DMS79 treated with DMSO at 0.1 percent for 48 hours (cell line): ENCODE data around the gene TMEM131L.
"Not testable (repeated sequence)": the region's sequence is repeated elsewhere in the genome, so short reads cannot be mapped to it uniquely, and the experiment has no call there.

ENCODE experiments used
- DNase-seq: peaks from one replicate; lab custom pipeline; 2025; lab: John Stamatoyannopoulos, UW

The TMEM131L gene

GRCh38 chr4:153507310-153508073, 41.3 kb downstream of the TMEM131L start:
- DNase-seq = no peak

GRCh38 chr4:153509212-153509611, 43.1 kb downstream of the TMEM131L start:
- DNase-seq = not testable (repeated sequence)

- DNase-seq = no peak
These were observed 43.6 kb downstream of the TMEM131L start for GRCh38 chr4:153509724-153510123.

GRCh38 chr4:153510252-153511001, 44.3 kb downstream of the TMEM131L start:
- no peak for DNase-seq

DNA sequence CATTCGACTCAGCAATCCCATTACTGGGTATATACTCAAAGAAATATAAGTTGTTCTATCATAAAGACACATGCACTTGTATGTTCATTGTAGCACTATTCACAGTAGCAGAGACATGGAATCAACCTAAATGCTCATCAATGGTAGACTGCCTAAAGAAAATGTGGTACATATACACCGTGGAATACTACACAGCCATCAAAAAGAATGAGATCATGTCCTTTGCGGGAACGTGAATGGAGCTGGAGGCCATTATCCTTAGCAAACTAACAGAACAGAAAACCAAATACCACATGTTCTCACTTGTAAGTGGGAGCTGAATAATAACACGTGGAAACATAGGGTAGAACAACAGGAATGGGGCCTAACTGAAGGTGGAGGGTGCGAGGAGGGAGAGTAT, 44.9 kb downstream of the TMEM131L start:
- DNase-seq = no peak

DNA sequence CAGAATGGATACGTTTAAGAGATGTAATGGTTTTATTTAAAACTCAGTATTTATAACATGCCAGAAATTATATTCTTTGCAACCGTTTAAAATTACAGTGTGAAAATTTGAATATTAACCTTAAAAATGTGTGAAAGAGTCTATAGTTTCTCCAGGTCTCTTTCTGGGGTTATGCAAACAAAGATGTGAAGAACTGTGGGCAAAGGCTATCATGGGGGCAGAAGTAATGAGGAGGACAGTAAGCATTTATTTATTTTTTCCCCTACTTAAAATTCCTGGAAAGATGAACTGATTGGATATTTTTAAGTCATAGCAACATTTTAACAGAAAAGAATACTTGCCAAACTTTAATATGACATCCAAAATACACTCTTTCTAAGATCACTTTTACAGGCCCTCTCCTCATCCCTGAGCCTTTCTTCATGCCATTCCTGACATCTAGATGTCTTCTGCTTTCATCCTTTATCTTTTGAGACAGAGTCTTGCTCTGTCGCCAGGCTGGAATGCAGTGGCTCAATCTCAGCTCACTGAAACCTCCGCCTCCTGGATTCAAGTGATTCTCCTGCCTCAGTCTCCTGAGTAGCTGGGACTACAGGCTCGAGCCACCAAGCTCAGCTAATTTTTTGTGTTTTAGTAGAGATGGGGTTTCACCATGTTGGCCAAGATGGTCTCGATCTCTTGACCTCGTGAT, 46.1 kb downstream of the TMEM131L start:
- no peak for DNase-seq

DNA sequence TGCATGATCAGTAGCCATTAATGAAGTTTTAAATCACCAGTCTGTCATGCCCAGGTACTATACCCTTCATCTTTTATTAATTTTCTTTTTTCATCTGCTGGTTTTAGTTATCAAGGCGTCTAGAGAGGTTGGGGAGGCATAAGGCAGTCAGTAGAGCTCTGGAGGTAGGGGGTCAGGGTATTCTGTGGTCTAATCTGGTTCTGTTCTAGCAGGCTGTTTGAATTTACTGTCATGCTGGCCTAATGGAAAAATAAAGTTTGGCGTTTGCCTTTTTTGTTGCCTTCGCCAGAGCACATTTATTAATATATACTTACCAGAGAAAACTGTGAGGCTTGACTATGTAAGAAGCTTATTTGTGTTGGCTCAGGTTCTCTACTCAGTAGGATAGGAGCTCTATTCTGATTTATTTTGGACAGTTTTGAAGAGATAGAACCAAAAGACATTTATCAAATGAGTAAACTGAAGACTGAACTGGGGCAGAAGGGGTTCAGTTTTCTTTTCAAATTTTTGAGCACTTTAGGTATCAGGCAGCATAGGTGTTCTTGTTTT, 46.9 kb downstream of the TMEM131L start:
- DNase-seq = no peak

DNA sequence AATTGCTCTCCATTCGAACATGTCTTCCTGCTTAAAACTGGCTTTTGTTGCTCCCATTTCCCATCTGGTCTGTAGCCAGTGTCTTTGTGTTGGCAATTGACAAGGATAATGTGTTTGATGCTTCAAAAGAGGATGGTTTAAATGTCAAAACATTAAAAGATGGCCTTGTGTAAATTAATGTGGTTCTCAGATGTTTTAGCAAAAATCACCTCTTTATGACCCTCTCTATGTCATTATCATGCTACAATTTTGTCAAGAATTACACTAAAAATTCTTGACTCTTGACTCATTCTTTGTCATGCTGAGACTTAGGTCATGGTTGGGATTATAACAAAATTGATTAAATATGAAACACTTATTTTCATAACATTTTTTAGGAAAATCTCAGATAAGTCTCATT, 47.4 kb downstream of the TMEM131L start:
- DNase-seq = no peak

GRCh38 chr4:153514001-153514526, 47.9 kb downstream of the TMEM131L start:
- no peak for DNase-seq

- DNase-seq = no peak
These were observed 48.7 kb downstream of the TMEM131L start for GRCh38 chr4:153514688-153515426.

GRCh38 chr4:153517159-153517558, 51.0 kb downstream of the TMEM131L start:
- DNase-seq = no peak

DNA sequence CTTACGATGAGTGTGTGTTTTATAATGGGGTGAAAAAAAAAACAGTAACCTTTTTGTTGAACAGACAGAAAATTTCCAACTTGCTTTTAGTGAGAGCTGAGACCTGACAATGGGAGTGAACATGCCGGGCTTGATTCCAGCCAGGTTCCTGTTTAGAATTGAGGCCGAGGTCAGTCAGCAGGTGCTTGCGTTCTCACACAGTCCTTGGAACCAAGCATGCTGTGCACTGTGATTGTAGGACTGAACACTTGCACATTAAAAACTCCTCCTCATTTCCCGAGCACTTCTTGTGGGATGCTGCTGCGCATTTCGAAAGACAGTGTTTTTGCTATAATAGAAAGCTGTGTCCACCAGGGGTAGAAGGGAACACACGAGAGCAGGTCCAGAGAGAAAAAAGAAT, 51.8 kb downstream of the TMEM131L start:
- DNase-seq = no peak

DNA sequence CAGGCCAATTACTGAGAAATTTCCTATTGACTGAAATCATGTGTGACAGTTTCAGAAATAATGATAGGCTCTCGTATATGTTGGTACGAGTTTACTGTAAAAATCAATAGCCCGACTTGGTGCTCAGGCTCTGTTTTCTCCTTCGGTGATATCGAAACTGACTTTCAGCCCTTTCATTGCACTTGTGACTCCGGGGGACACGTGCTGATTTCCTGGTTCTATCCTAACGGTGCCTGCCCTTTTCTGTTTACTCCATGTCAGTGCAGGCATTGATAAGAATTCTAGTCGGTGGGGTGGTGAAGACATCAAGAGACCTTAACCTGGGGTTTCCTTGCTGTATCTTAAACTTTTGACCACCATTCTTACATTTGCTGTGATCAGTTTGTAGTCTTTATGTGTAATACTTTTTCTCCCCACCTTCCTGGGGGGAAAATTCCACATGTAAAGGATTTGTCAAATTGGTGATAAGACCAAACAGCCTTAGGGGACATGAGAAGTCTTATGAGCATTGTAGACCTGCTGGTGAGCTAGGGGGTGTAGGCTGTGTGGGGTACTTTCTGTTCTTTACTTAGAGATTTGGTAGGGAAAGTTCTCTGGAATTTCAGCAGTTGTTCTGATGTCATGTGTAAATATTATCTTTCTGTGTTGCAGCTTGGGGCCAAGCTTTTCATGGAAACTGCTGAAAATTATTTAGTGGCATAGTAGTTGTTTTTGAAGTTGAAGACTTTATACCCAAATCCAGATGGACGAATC, 52.7 kb downstream of the TMEM131L start:
- DNase-seq = no peak

GRCh38 chr4:153519687-153520086, 53.5 kb downstream of the TMEM131L start:
- no peak for DNase-seq

DNA sequence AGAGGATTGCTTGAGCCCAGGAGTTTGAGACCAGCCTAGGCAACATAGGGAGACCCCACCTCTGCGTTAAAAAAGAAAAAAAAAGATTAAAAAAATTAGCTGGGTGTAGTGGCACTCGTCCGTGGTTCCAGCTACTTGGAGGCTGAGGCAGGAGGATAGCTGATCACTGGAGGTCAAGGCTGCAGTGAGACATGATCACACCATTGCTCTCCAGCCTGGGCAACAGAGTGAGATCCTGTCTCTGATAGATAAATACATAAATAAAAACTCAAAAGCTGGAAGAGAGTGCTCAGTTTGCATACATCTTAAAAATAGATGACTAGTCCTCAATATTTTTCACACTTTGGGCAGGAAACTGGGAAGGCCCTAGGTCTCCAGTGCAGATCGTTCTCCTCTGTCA, 54.1 kb downstream of the TMEM131L start:
- DNase-seq = no peak

GRCh38 chr4:153520801-153521329, 54.7 kb downstream of the TMEM131L start:
- no peak for DNase-seq

DNA sequence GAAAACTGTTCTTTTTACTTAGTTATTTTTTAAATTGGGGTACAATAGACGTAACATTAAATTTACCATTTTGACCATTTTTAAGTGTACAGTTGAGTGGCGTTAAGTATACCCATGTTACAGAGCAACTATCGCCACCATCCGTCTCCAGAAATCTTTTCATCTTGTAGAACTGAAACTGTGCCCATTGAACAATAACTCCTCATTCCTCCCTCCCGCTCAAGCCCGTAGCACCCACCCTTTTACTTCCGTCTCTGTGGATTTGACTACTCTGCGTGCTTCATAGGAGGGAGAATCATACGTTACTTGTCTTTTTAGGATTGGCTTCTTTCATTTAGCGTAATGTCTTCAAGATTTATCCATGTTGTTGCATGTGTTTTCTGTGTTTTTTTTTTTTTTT, 55.3 kb downstream of the TMEM131L start:
- DNase-seq = no peak

GRCh38 chr4:153521999-153522801, 56.0 kb downstream of the TMEM131L start:
- DNase-seq = no peak

DNA sequence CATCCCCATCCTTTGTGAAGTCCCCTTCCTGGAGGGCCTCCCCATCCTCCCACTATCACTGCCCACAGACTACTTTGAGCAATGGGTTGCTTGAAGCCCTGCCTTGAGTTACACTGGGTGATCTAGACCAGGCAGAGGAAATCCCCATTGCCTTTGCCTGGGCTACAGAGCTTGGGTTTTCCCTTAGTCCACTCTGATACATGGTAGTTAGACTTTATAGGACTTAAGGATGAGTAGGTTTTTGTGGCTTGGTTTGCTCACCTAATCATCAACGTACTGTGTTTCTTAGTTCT, 56.6 kb downstream of the TMEM131L start:
- no peak for DNase-seq
